Raji (cell line): ENCODE measurements around the gene ABCA4.

Source experiments
- POLR2A ChIP-seq: IDR thresholded peaks from 2 replicates; pipeline ENCODE4 v1.6.1; 2011; ENCODE audit warnings: low read depth, low read length, control low read depth; ENCODE audit not compliant: insufficient read depth

Gene ABCA4

GRCh38 chr1:94002046-94002787 lies 118.7 kb downstream of the ABCA4 start:
- no peak for TF ChIP-seq POLR2A

GRCh38 chr1:94001397-94002045 lies 119.4 kb downstream of the ABCA4 start:
- TF ChIP-seq POLR2A = no peak

DNA sequence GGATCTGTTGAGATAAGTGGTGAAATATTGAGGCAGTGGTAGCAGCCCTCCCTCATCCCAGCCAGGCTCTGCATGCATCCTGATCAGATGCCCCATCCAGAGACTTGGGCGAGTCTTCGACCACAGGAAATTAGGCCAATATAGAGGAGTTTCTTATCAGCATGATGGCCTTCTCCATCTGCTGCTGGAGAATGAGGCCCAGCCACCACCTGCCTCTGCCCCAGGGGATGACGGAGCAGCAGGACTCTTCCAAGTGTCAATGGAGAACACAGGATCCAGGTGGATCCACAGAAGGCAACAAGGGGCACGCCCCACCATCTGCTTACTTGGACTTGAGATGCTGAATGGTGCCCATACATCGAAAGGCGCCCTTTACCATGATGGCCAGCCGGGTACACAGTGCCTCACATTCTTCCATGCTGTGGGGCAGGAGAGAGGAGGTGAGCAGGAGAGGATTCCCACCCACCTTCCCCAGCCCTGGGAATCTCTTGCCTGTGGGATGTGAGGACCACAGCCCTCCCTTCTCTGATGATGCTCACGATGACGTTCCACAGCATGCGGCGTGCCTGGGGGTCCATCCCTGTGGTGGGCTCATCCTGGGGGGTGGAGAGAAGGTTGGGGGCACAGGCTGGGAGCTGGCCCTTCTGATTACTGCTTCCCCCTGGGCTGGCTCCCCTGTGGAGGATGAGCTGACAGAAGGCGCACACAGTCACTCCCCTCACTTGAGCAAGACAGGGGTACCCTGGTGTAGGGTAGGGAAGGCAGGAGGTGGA lies 120.3 kb downstream of the ABCA4 start:
- TF ChIP-seq POLR2A = no peak

GRCh38 chr1:93999840-94000415 lies 121.0 kb downstream of the ABCA4 start:
- no peak for TF ChIP-seq POLR2A

DNA sequence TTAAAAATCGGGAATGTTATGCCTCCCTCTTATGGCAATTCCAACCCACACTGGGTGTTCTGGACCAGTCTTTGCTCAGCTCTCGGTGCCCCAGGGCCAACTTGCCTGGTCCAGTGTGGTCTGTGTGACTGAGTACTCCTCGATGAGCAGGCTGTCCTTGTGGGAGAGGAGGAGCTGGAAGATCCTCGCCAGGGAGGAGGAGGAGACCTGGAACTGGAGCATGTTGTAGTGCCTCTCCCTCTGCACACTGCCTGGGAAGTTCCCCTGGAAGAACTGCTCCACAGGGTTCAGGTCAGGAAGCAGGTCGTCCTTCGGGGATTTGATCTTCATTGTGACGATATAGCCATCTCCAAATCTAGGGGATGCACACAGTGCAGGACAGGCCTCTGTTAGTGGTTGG lies 123.2 kb downstream of the ABCA4 start:
- no peak for TF ChIP-seq POLR2A

DNA sequence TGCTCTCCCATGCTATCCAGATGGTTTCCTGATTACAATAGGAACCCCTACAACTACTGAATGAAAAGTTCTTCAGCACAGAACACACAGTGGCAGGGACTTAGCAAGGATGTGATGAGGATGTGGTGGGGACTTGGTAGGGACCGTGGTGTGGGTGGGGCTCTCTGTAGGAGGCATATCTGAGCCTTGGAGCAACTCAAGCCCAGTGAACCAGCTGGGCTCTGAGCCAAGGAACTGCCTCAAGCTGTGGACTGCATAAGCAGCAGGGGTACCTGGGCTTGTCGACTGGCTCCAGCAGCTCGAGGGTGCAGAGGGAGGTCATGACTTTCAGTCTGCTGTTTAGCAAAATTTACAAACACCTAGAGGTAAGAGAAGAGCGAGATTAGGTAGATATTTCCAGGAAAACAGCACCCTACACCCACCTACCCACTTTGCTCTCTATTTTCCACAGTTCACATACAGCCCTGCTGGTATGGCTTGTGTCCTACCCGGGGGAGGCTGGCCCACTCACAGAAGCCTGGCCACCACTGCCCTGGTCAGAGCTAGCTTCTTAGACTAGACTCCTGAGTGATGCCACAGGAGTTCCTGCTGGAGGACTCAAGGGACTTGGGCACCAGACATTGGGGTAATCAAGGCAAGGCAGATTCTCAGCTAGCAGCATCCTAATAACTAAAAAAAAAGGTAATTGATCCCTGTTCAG lies 125.0 kb downstream of the ABCA4 start:
- TF ChIP-seq POLR2A = no peak

DNA sequence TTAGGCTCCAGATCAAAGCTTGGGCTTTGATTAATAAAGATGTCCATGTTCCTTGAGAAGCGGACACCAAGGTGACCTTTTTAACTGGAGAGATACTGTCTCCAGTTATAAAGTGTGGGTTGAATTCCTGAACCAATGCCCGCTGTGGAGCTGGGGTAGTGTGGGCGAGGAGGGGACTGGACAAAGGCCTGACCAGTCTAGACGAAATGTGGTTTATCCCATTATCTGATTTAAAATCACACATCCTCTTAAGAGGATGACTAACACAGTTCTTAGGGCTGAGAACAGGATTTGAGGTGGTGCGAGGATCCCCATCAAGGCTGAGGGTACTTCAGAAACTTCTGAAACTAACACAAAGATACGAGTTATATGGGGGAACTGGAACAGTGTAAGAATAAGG lies 127.2 kb downstream of the ABCA4 start:
- TF ChIP-seq POLR2A = no peak

DNA sequence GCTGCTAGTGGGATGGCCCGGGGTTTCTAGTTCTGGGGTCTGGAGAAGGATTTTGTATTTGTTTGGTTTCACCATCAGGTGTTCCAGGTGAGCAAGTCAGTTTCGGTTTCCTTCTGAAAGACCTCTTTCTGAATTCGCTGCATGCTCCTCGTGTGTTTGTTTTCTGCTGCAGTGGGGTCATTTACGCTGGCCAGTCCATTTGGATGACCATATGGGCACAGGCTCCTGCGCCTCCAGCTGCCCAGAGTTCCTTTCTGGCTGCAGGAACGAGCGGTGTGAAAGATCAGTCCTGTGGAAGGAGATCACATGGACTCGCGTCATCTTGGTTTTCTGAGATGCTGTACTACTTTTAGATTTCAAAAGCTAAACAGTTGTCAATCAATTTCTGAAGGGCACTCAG lies 128.0 kb downstream of the ABCA4 start:
- no peak for TF ChIP-seq POLR2A

GRCh38 chr1:93992190-93992589 lies 128.8 kb downstream of the ABCA4 start:
- TF ChIP-seq POLR2A = no peak

DNA sequence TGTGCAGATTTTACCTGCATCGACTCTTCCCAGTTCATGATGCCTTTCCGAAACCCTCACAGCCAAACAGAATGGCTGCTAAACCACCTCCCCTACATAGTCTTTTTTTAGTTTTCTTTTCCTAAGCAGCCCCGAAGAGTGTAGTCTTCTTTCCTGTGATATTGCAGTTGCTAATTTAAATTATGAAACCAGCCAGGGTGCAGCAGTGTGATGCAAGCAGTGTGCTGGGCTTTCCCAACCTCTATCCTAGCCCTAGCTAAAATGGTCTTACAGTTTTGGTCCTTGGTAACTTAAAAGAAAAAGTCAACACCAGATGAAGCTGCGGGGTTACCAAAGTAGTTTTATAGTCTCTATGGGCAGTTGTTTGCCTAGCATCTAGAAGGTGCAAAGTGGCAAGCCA lies 129.7 kb downstream of the ABCA4 start:
- TF ChIP-seq POLR2A = no peak

GRCh38 chr1:93990010-93990409 lies 130.9 kb downstream of the ABCA4 start:
- no peak for TF ChIP-seq POLR2A

GRCh38 chr1:93989601-93990000 lies 131.3 kb downstream of the ABCA4 start:
- TF ChIP-seq POLR2A = no peak

DNA sequence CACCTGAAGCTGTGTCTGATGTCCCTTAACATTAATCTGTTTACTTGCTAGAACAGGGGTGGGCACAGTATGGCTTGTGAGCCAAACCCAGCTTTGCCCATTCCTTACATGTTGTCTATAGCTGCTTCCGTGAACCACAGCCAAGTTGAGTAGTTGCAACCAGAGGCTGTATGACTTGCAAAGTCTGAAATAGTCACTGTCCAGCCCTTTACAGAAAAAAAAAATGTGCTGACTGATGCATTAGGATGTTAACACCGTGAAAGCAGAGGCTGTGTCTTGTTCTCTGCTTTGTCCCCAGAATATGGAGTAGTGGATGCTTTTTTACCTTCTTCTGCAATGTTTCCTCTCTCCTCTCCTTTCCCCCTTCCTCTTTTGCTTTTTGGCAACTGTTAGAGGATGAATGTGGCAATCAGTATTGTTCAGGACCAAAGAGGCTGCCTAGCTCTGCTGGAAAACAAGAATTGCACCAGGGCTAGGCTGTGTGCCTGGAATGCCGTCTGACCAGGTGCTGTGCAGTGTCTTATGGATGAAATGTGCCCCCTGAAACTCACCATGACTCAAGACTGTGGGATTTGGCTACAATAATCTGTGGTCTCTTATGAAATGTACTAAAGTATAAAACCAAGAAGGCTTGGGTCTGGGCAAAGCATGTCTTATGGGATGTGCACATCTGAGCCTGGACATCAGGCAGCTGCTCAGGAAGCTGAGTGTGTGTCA lies 132.2 kb downstream of the ABCA4 start:
- TF ChIP-seq POLR2A = no peak

- no peak for TF ChIP-seq POLR2A
Measured at GRCh38 chr1:93981274-93981667, 139.7 kb downstream of the ABCA4 start.

DNA sequence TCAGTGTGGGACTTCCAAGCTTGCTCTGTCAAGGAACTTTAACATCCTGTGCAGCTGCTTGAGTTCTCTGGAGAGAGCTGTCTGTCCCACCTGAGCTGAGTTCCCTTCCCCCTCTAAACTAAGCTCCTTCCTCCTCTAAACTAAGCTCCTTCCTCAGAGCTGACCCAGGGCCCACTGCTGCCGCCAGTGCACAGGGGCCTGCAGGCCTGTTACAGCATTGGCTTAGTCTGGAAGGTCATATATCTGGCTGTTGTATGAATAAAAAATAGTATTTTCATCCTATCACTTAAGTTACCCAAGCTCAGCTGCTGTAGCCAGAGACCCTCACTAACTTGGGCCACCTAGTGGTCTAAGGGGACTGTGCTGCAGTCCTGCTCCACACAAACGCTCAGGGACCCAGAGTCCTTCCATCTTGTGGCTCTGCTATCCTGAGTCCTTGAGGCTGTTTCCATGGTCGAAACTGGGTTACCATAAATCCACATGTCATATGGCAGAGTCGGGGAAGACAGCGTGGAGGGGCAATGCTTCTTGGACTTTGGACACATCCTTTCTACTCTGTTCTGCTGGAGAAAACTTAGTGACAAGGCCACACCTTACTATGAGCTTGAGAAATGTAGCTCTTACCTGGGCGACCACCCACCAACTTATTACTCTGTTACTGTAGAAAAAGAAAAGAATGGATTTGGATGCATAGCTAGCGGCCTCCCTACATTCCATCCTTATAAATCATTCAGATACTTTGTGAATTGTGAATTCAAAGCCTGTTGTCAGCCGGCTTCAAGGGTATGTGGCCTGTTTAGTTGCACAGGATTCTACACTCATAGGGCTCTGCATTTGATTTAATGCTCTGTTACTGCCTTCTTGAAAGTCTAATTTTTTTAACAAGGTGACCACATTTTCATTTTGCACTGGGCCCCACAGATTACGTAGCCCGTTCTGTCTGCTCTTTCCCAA lies 140.4 kb downstream of the ABCA4 start:
- TF ChIP-seq POLR2A = no peak
